IMR-90 (cell line): ENCODE results near the gene MAML2. TPM values are rescaled to one million over a fixed set of nuclear protein-coding genes. Genes with fewer than 3 reads are reported as not detected.

Experiments used
- ATAC-seq: fragments of 200-7000 bp; cut with Tn5 transposase; 2 replicates; pipeline ENCODE4 v1.9.1; 2020; ENCODE audit warnings: low read depth, mild to moderate bottlenecking, moderate library complexity
- BruUV-seq: library from RNA; stranded (reverse); fragments of 400-500 nt; replicated peaks from 2 replicates; lab custom pipeline; 2021; lab: Mats Ljungman, UMichigan
- CTCF ChIA-PET: fragments of 300-600 bp; formaldehyde crosslinking; extraction: SDS; loops from one replicate; lab custom pipeline; 2021; ENCODE audit warnings: antibody characterized with exemption; lab: Yijun Ruan, JAX
- POLR2A ChIA-PET: fragments of 300-600 bp; sonication (Branson Sonifier 250); formaldehyde crosslinking; loops from one replicate; lab custom pipeline; 2022; ENCODE audit warnings: antibody characterized with exemption; ENCODE audit not compliant: unreplicated experiment; lab: Charles Lee
- DNase-seq: peaks from one replicate; pipeline ENCODE4 v3.0.0; 2013
- H2AFZ ChIP-seq: replicated peaks from 2 replicates; pipeline ENCODE3; 2013; ENCODE audit warnings: low read length, mild to moderate bottlenecking; ENCODE audit not compliant: poor library complexity
- H2AK5ac ChIP-seq: 2 replicates; pipeline ENCODE4 v1.6.1; 2013; ENCODE audit warnings: low read depth, low read length, inconsistent platforms
- H2AK9ac ChIP-seq: replicated peaks from 2 replicates; pipeline ENCODE3; 2013; ENCODE audit warnings: mild to moderate bottlenecking, low read depth, low read length, moderate library complexity; ENCODE audit not compliant: poor library complexity
- H2BK120ac ChIP-seq: 2 replicates; pipeline ENCODE4 v1.6.1; 2013; ENCODE audit warnings: low read depth, low read length, inconsistent platforms
- H2BK15ac ChIP-seq: 3 replicates; pipeline ENCODE4 v1.6.1; 2013; ENCODE audit warnings: low read depth, low read length, inconsistent platforms
- H2BK20ac ChIP-seq: 2 replicates; pipeline ENCODE4 v1.6.1; 2013; ENCODE audit warnings: low read depth, mild to moderate bottlenecking, inconsistent platforms, low read length, moderate library complexity
- H2BK5ac ChIP-seq: 2 replicates; pipeline ENCODE4 v1.6.1; 2013; ENCODE audit warnings: mild to moderate bottlenecking, low read depth, low read length, inconsistent platforms; ENCODE audit not compliant: poor library complexity, severe bottlenecking
- H3K14ac ChIP-seq: replicated peaks from 2 replicates; pipeline ENCODE4 v1.6.1; 2013; ENCODE audit warnings: low read depth, low read length, inconsistent platforms
- H3K18ac ChIP-seq: 2 replicates; pipeline ENCODE4 v1.6.1; 2013; ENCODE audit warnings: low read depth, low read length, control low read depth
- H3K23ac ChIP-seq: 2 replicates; pipeline ENCODE4 v1.6.1; 2013; ENCODE audit warnings: low read depth, low read length, inconsistent platforms
- H3K27ac ChIP-seq: 2 replicates; pipeline ENCODE4 v1.5.1; 2013; ENCODE audit warnings: mild to moderate bottlenecking, control low read depth, low read length; ENCODE audit not compliant: insufficient read depth
- H3K27me3 ChIP-seq: 2 replicates; pipeline ENCODE4 v1.6.1; 2013; ENCODE audit warnings: low read length; ENCODE audit not compliant: control insufficient read depth, insufficient read depth
- H3K36me3 ChIP-seq: 2 replicates; pipeline ENCODE4 v1.6.1; 2013; ENCODE audit warnings: low read length, mixed read lengths; ENCODE audit not compliant: control insufficient read depth, insufficient read depth
- H3K4ac ChIP-seq: 2 replicates; pipeline ENCODE4 v1.6.1; 2013; ENCODE audit warnings: low read depth, low read length, inconsistent platforms
- H3K4me1 ChIP-seq: 2 replicates; pipeline ENCODE4 v1.6.1; 2013; ENCODE audit warnings: low read length, mixed read lengths; ENCODE audit not compliant: control insufficient read depth, insufficient read depth
- H3K4me2 ChIP-seq: 2 replicates; pipeline ENCODE4 v1.6.1; 2013; ENCODE audit warnings: low read depth, mild to moderate bottlenecking, control low read depth, low read length, moderate library complexity
- H3K4me3 ChIP-seq: 2 replicates; pipeline ENCODE4 v1.5.1; 2013; ENCODE audit warnings: low read depth, mild to moderate bottlenecking, control low read depth, low read length, moderate library complexity; ENCODE audit not compliant: insufficient read depth
- H3K56ac ChIP-seq: 2 replicates; pipeline ENCODE4 v1.6.1; 2013; ENCODE audit warnings: low read length, inconsistent platforms; ENCODE audit not compliant: insufficient read depth; ENCODE audit errors: extremely low read depth
- H3K79me1 ChIP-seq, 2 experiments: 2 replicates each; pipeline ENCODE4 v1.6.1; 2013; ENCODE audit warnings: low read length in 2 of 2, inconsistent platforms in 1 of 2, low read depth in 1 of 2
- H3K9ac ChIP-seq: 2 replicates; pipeline ENCODE4 v1.6.1; 2013; ENCODE audit warnings: low read depth, low read length, control low read depth
- H3K9me1 ChIP-seq: 2 replicates; pipeline ENCODE4 v1.6.1; 2013; ENCODE audit warnings: low read length, inconsistent platforms; ENCODE audit not compliant: insufficient read depth
- H3K9me3 ChIP-seq: 2 replicates; pipeline ENCODE4 v1.6.1; 2013; ENCODE audit warnings: low read length; ENCODE audit not compliant: control insufficient read depth, insufficient read depth
- H4K20me1 ChIP-seq: 2 replicates; pipeline ENCODE4 v1.6.1; 2013; ENCODE audit warnings: low read length, inconsistent platforms; ENCODE audit not compliant: insufficient read depth
- H4K5ac ChIP-seq: 2 replicates; pipeline ENCODE4 v1.6.1; 2013; ENCODE audit warnings: mild to moderate bottlenecking, low read depth, low read length, control low read depth
- H4K8ac ChIP-seq, 2 experiments: 2 replicates each; pipeline ENCODE4 v1.6.1; 2013; ENCODE audit warnings: low read depth in 2 of 2, low read length in 2 of 2, control low read depth in 1 of 2, inconsistent platforms in 1 of 2
- H4K91ac ChIP-seq: 2 replicates; pipeline ENCODE4 v1.6.1; 2013; ENCODE audit warnings: low read depth, low read length, inconsistent platforms; ENCODE audit not compliant: insufficient read depth
- BHLHE40 ChIP-seq: fragments of 150-350 bp; IDR thresholded peaks from 2 replicates; pipeline ENCODE4 v1.6.1; 2016; ENCODE audit warnings: mild to moderate bottlenecking, low read depth, low read length
- CHD1 ChIP-seq: IDR thresholded peaks from 2 replicates; pipeline ENCODE4 v1.6.1; 2012; ENCODE audit warnings: low read depth, low read length, improper control_type of control experiment
- CTCF ChIP-seq: conservative IDR thresholded peaks from 2 replicates; pipeline ENCODE4 v1.5.1; 2012; ENCODE audit warnings: mild to moderate bottlenecking, low read depth, low read length, improper control_type of control experiment
- FOS ChIP-seq: fragments of 150-350 bp; IDR thresholded peaks from 2 replicates; pipeline ENCODE4 v1.6.1; 2016; ENCODE audit warnings: low read depth, low read length
- MAFK ChIP-seq: IDR thresholded peaks from 2 replicates; pipeline ENCODE4 v1.6.1; 2012; ENCODE audit warnings: low read depth, low read length, improper control_type of control experiment
- MAZ ChIP-seq: IDR thresholded peaks from 2 replicates; pipeline ENCODE4 v1.6.1; 2012; ENCODE audit warnings: low read depth, mild to moderate bottlenecking, low read length, improper control_type of control experiment, moderate library complexity, borderline replicate concordance
- MXI1 ChIP-seq: IDR thresholded peaks from 2 replicates; pipeline ENCODE4 v1.6.1; 2012; ENCODE audit warnings: low read depth, mild to moderate bottlenecking, low read length, moderate library complexity, borderline replicate concordance
- NFE2L2 ChIP-seq: fragments of 150-350 bp; IDR thresholded peaks from 2 replicates; pipeline ENCODE4 v1.6.1; 2016; ENCODE audit warnings: low read depth, mild to moderate bottlenecking, low read length
- POLR2A ChIP-seq: IDR thresholded peaks from 2 replicates; pipeline ENCODE4 v1.6.1; 2012; ENCODE audit warnings: mild to moderate bottlenecking, low read depth, low read length
- RAD21 ChIP-seq: IDR thresholded peaks from 2 replicates; pipeline ENCODE4 v1.6.1; 2012; ENCODE audit warnings: low read length, improper control_type of control experiment
- RFX5 ChIP-seq: IDR thresholded peaks from 2 replicates; pipeline ENCODE4 v1.8.0; 2012; ENCODE audit warnings: low read depth, mild to moderate bottlenecking, low read length, moderate library complexity
- SMC3 ChIP-seq: fragments of 150-350 bp; IDR thresholded peaks from 2 replicates; pipeline ENCODE4 v1.6.1; 2016; ENCODE audit warnings: low read depth, mild to moderate bottlenecking, antibody characterized with exemption, low read length, moderate library complexity
- USF2 ChIP-seq: fragments of 150-350 bp; IDR thresholded peaks from 2 replicates; pipeline ENCODE4 v1.6.1; 2017; ENCODE audit warnings: mild to moderate bottlenecking, antibody characterized with exemption, low read length, low read depth
- WGBS, 2 experiments: methylation state at CpG; one replicate each; pipeline versions ENCODE4 v1.1.5 to v1.1.7; 2013; ENCODE audit warnings: missing lambda C conversion rate in 2 of 2; ENCODE audit not compliant: insufficient read length in 1 of 2; ENCODE audit errors: extremely low coverage in 2 of 2; 5-methylcytosine and 5-hydroxymethylcytosine counted together
- dilution Hi-C: fragments of 300-500 bp; cut with HindIII; formaldehyde crosslinking; loops from one replicate; pipeline ENCODE4 v1.14.3; 2018; ENCODE audit warnings: low sequenced_read_pairs; ENCODE audit not compliant: unreplicated experiment
- in situ Hi-C: fragments of 300-500 bp; cut with MboI; formaldehyde crosslinking; loops from 3 replicates; pipeline ENCODE4 v1.14.3; 2019; ENCODE audit warnings: low sequenced_read_pairs, inconsistent platforms, mixed read lengths
- intact Hi-C: fragments of 100-400 bp; cut with micrococcal nuclease; formaldehyde crosslinking; loops from 2 replicates; pipeline ENCODE4 v1.10.0; 2022
- polyA plus RNA-seq, 3 experiments: library from polyadenylated mRNA; depleted of rRNA; stranded (reverse); fragments of >200 nt; gene quantifications; 2 replicates each; pipeline ENCODE4 v1.2.3, GENCODE V29; 2012; ENCODE audit warnings: low replicate concordance in 1 of 3
- total RNA-seq: library from RNA; depleted of rRNA; stranded (reverse); fragments of >200 nt; gene quantifications from 2 replicates; pipeline ENCODE4 v1.2.3, GENCODE V29; 2012
- TF ChIP-seq, protein P1 (sequence below): fragments of 150-350 bp; IDR thresholded peaks from 2 replicates; pipeline ENCODE4 v1.6.1; 2016; ENCODE audit warnings: low read depth, mild to moderate bottlenecking, low read length, moderate library complexity, borderline replicate concordance

MAML2 gene
- total and polyA plus RNA-seq, 2 of the 4 experiments (the other 2 are of a cell fraction) = 15.0 to 19.5 TPM

DNA sequence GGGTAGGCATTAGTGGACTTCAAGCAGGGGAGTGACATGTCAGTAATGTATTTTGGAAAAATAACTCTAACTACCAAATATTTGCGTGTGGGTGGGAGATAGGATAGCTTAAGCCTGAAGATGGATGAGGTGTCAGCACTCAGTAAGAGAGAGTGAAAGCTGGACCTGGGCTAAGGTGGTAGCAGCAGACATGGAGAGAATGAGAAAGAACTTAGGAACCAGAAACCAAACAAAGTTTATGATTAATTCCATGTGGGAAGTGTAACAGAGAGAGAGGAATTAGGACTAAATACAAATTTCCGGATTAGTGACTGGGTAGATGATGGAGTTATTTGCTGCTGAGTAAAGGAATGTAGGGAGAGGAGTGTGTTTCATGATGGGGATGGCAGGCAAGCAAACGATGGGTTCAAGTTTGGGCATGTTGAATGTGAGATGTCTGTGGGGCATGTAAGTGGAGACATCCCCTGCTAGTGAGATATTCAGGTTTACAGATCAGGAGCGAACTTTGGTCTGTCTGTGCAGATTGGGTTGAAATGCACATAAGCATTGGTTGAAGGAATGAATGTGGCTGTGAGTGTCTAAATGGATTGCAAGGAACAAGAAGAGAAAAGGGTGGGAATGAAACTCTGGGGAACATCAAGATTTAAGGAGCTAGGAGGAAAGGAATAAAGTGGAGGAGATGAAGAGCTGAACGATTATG, 233.5 kb downstream of the MAML2 start:
- Histone ChIP-seq H2AK5ac (peak overlapping the region; percentile 42; the same call in 1 of the 2 replicates), H3K4ac (peak overlapping the region; percentile 69), H2BK5ac (peak overlapping the region; percentile 47), H3K18ac (peak overlapping the region; percentile 38), H4K8ac (peak overlapping the region in 1 of 2 experiments; percentile 73; a peak in 2 of 4 replicates), H2AK9ac (no peak overlapping the region), H4K91ac (peak overlapping the region; percentile 45; the same call in 1 of the 2 replicates), H3K9me3 (no peaks in the 10 kb centered on the region), H3K27ac (no peak overlapping the region), H2BK20ac (peak overlapping the region; percentile 72), H3K4me1 (peaks cover 20% of the 10 kb centered on the region), H3K36me3 (no peaks in the 10 kb centered on the region), H3K4me2 (no peak overlapping the region), H2BK15ac (peak overlapping the region; percentile 45; the same call in 2 of the 3 replicates), H3K27me3 (no peaks in the 10 kb centered on the region), H3K14ac (peak overlapping the region; percentile 81), H3K56ac (no peak overlapping the region), H4K20me1 (no peaks in the 10 kb centered on the region; the same call in 1 of the 2 replicates), H3K4me3 (no peak overlapping the region), H3K9ac (no peak overlapping the region), H3K79me1 (peaks cover 44 to 68% of the 10 kb centered on the region in 2 experiments), H2AFZ (peak overlapping the region; percentile 28), H2BK120ac (peak overlapping the region; percentile 36), H3K9me1 (peaks cover 20% of the 10 kb centered on the region), H4K5ac (no peak overlapping the region; the same call in 1 of the 2 replicates), H3K23ac (peak overlapping the region; percentile 90)
- in situ Hi-C loops = no loop called here
- DNase-seq (peak; percentile 19), ATAC-seq (peak; percentile 39; the same call in 1 of the 2 replicates)
- ChIA-PET CTCF (no interaction called here), POLR2A (no interaction called here)
- TF ChIP-seq CTCF (no peak), RAD21 (no peak), USF2 (no peak), MAFK (no peak), RFX5 (no peak), SMC3 (no peak), CHD1 (no peak), BHLHE40 (no peak), POLR2A (no peak), FOS (no peak), MAZ (no peak), MXI1 (no peak), NFE2L2 (no peak)
- TF ChIP-seq, protein P1, sequence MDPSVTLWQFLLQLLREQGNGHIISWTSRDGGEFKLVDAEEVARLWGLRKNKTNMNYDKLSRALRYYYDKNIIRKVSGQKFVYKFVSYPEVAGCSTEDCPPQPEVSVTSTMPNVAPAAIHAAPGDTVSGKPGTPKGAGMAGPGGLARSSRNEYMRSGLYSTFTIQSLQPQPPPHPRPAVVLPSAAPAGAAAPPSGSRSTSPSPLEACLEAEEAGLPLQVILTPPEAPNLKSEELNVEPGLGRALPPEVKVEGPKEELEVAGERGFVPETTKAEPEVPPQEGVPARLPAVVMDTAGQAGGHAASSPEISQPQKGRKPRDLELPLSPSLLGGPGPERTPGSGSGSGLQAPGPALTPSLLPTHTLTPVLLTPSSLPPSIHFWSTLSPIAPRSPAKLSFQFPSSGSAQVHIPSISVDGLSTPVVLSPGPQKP = no peak
- dilution Hi-C loops = no loop called here
- no TSS peak for BruUV-seq
- 35% methylated on average over 2 of the region's 5 CpGs; no CpG with 5 or more reads in 1 of the 2 experiments for WGBS, 2 experiments
- intact Hi-C loops = no loop called here
